Thoracic aorta (tissue), 2 donors: Measurements from ENCODE around the gene CILP2. TPM values are rescaled to one million over a fixed set of nuclear protein-coding genes. Genes with fewer than 3 reads are reported as not detected.

ENCODE experiments used
- ATAC-seq: fragments of 150-250 bp; one replicate; pipeline ENCODE4 v1.8.0; 2017; ENCODE audit warnings: low read depth; ENCODE audit not compliant: insufficient number of reproducible peaks, low FRiP score
- DNase-seq: peaks from one replicate; pipeline ENCODE4 v3.0.0-alpha.2; 2020; ENCODE audit warnings: low spot score
- H3K27ac ChIP-seq, 2 donors: fragments of 200-600 bp; sonication (generic); 1 replicate in 1 of 2; 2 replicates in 1 of 2; pipeline ENCODE4 v1.5.1; 2016; ENCODE audit warnings: mild to moderate bottlenecking in 2 of 2, moderate library complexity in 2 of 2
- H3K27me3 ChIP-seq: fragments of 200-600 bp; sonication (generic); replicated peaks from 2 replicates; pipeline ENCODE4 v1.6.0; 2016; ENCODE audit warnings: mild to moderate bottlenecking; ENCODE audit not compliant: insufficient read depth
- H3K36me3 ChIP-seq: fragments of 200-600 bp; sonication (generic); one replicate; pipeline ENCODE4 v1.5.1; 2016
- H3K4me1 ChIP-seq, 2 donors: fragments of 200-600 bp; sonication (generic); 1 replicate in 1 of 2; 2 replicates in 1 of 2; pipeline versions ENCODE4 v1.5.1 to v1.6.0; 2016; ENCODE audit warnings: low read depth in 2 of 2, mild to moderate bottlenecking in 1 of 2; ENCODE audit not compliant: control insufficient read depth in 1 of 2
- H3K4me3 ChIP-seq: fragments of 200-600 bp; sonication (generic); 2 replicates; pipeline ENCODE4 v1.5.1; 2016; ENCODE audit warnings: mild to moderate bottlenecking
- H3K9me3 ChIP-seq: fragments of 200-600 bp; sonication (generic); 2 replicates; pipeline ENCODE4 v1.5.1; 2016
- CTCF ChIP-seq: fragments of 200-600 bp; sonication (generic); IDR thresholded peaks from one replicate; pipeline ENCODE4 v1.5.1; 2019; ENCODE audit warnings: antibody characterized with exemption
- total RNA-seq, 2 donors: library from RNA; depleted of rRNA; stranded (reverse); fragments of >200 nt; gene quantifications; one replicate each; pipeline versions ENCODE4 v1.1.0 to v1.2.3, GENCODE V29; 2016

CILP2 gene
- total RNA-seq, 2 donors from 2014 or later = 0.81 to 1.5 TPM

- Histone ChIP-seq H3K4me3 (no peak overlapping the region), H3K9me3 (no peaks in the 10 kb centered on the region), H3K36me3 (no peaks in the 10 kb centered on the region), H3K4me1 (no peaks in the 10 kb centered on the region), H3K27ac (no peak overlapping the region), H3K27me3 (no peaks in the 10 kb centered on the region)
- no peak for TF ChIP-seq CTCF
- DNase-seq (no peak), ATAC-seq (no peak)
Measured at GRCh38 chr19:19546751-19547162, 8.7 kb downstream of the CILP2 start.

GRCh38 chr19:19547674-19548336, 9.7 kb downstream of the CILP2 start:
- Histone ChIP-seq H3K27me3 (no peaks in the 10 kb centered on the region), H3K27ac (no peak overlapping the region), H3K36me3 (no peaks in the 10 kb centered on the region), H3K4me1 (no peaks in the 10 kb centered on the region), H3K4me3 (no peak overlapping the region), H3K9me3 (no peaks in the 10 kb centered on the region)
- DNase-seq (no peak), ATAC-seq (no peak)
- TF ChIP-seq CTCF = no peak

GRCh38 chr19:19548915-19549759, 11.1 kb downstream of the CILP2 start:
- H3K4me1 ChIP-seq = no peaks in the 10 kb centered on the region
- ATAC-seq = no peak
- no peaks in the 10 kb centered on the region for H3K27me3 ChIP-seq

GRCh38 chr19:19549804-19550464, 11.9 kb downstream of the CILP2 start:
- Histone ChIP-seq H3K4me3 (no peak overlapping the region), H3K9me3 (no peaks in the 10 kb centered on the region), H3K27me3 (no peaks in the 10 kb centered on the region), H3K27ac (no peak overlapping the region), H3K36me3 (no peaks in the 10 kb centered on the region), H3K4me1 (no peaks in the 10 kb centered on the region)
- DNase-seq (no peak), ATAC-seq (no peak)
- TF ChIP-seq CTCF = no peak

More at GRCh38 chr19:19548915-19549759, 11.1 kb downstream of the CILP2 start:
- no peak overlapping the region for H3K4me3 ChIP-seq
- H3K36me3 ChIP-seq = no peaks in the 10 kb centered on the region
- DNase-seq = no peak
- no peak overlapping the region for H3K27ac ChIP-seq
- no peak for TF ChIP-seq CTCF
- no peaks in the 10 kb centered on the region for H3K9me3 ChIP-seq

GRCh38 chr19:19550485-19550929, 12.4 kb downstream of the CILP2 start:
- DNase-seq (no peak), ATAC-seq (no peak)
- no peak overlapping the region for H3K27ac ChIP-seq
- no peaks in the 10 kb centered on the region for H3K27me3 ChIP-seq
- H3K4me3 ChIP-seq = no peak overlapping the region
- no peaks in the 10 kb centered on the region for H3K4me1 ChIP-seq
- no peak for TF ChIP-seq CTCF
- H3K9me3 ChIP-seq = no peaks in the 10 kb centered on the region
- no peaks in the 10 kb centered on the region for H3K36me3 ChIP-seq
